SK-N-SH (cell line): ENCODE measurements around the gene ADCY7.

ENCODE experiments used
- EZH2phosphoT487 ChIP-seq: fragments of 200-600 bp; sonication (generic); IDR thresholded peaks from 2 replicates; pipeline ENCODE4 v1.6.1; 2017; ENCODE audit warnings: low read depth, mixed run types, mild to moderate bottlenecking, antibody characterized with exemption, moderate library complexity, borderline replicate concordance
- FOSL2 ChIP-seq: IDR thresholded peaks from 2 replicates; pipeline ENCODE4 v1.4.0; 2012; ENCODE audit warnings: low read depth, mild to moderate bottlenecking, moderate library complexity, borderline replicate concordance
- POLR2AphosphoS5 ChIP-seq: IDR thresholded peaks from 2 replicates; pipeline ENCODE4 v1.6.1; 2012; ENCODE audit warnings: low read depth, low read length
- RAD21 ChIP-seq: IDR thresholded peaks from 2 replicates; pipeline ENCODE4 v1.6.1; 2012; ENCODE audit warnings: mild to moderate bottlenecking, low read length
- RFX5 ChIP-seq: IDR thresholded peaks from 2 replicates; pipeline ENCODE4 v1.6.1; 2012; ENCODE audit warnings: mild to moderate bottlenecking, improper control_type of control experiment, low read length
- TEAD4 ChIP-seq: IDR thresholded peaks from 2 replicates; pipeline ENCODE4 v1.4.0; 2012; ENCODE audit warnings: mild to moderate bottlenecking, borderline replicate concordance; ENCODE audit not compliant: insufficient read depth
- TF ChIP-seq, protein P1 (sequence below): fragments of 200-600 bp; sonication (generic); IDR thresholded peaks from 2 replicates; pipeline ENCODE4 v1.6.1; 2017; ENCODE audit warnings: antibody characterized with exemption, mild to moderate bottlenecking, moderate library complexity
- TF ChIP-seq, protein P2 (sequence below): IDR thresholded peaks from 2 replicates; pipeline ENCODE4 v1.4.0; 2012; ENCODE audit warnings: low read depth, borderline replicate concordance
- TF ChIP-seq, protein P3 (sequence below): IDR thresholded peaks from 2 replicates; pipeline ENCODE4 v1.6.1; 2012; ENCODE audit warnings: mild to moderate bottlenecking, low read depth, low read length, moderate library complexity

DNA sequence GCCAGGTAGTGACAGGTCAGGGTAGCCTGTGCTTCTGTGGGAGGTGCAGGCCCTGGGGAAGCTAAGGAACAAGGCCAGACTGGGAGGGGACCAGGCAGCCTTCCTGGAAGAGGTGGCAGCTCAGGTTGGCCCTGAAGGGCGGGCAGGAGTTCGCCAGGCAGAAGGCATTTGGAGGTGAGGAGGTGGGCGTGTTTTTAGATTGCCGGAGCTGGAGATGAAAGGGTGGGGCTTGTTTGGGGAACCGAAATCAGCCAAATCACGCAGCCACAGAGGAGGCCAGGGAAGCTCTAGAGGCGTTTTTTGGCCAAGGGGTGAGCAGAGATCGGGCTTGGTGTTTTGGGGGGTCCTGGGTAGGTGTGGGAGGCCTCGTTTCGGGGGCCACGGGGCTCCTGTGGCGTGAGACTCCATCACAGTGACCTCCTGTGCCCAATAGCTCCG, 7.6 kb downstream of the ADCY7 start:
- no peak for TF ChIP-seq RAD21
- TF ChIP-seq, protein P1, sequence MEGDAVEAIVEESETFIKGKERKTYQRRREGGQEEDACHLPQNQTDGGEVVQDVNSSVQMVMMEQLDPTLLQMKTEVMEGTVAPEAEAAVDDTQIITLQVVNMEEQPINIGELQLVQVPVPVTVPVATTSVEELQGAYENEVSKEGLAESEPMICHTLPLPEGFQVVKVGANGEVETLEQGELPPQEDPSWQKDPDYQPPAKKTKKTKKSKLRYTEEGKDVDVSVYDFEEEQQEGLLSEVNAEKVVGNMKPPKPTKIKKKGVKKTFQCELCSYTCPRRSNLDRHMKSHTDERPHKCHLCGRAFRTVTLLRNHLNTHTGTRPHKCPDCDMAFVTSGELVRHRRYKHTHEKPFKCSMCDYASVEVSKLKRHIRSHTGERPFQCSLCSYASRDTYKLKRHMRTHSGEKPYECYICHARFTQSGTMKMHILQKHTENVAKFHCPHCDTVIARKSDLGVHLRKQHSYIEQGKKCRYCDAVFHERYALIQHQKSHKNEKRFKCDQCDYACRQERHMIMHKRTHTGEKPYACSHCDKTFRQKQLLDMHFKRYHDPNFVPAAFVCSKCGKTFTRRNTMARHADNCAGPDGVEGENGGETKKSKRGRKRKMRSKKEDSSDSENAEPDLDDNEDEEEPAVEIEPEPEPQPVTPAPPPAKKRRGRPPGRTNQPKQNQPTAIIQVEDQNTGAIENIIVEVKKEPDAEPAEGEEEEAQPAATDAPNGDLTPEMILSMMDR: no peak
- TF ChIP-seq TEAD4: no peak
- TF ChIP-seq FOSL2: no peak
- no peak for TF ChIP-seq EZH2phosphoT487
- TF ChIP-seq, protein P2, sequence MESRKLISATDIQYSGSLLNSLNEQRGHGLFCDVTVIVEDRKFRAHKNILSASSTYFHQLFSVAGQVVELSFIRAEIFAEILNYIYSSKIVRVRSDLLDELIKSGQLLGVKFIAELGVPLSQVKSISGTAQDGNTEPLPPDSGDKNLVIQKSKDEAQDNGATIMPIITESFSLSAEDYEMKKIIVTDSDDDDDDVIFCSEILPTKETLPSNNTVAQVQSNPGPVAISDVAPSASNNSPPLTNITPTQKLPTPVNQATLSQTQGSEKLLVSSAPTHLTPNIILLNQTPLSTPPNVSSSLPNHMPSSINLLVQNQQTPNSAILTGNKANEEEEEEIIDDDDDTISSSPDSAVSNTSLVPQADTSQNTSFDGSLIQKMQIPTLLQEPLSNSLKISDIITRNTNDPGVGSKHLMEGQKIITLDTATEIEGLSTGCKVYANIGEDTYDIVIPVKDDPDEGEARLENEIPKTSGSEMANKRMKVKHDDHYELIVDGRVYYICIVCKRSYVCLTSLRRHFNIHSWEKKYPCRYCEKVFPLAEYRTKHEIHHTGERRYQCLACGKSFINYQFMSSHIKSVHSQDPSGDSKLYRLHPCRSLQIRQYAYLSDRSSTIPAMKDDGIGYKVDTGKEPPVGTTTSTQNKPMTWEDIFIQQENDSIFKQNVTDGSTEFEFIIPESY: no peak
- no peak for TF ChIP-seq RFX5
- TF ChIP-seq, protein P3, sequence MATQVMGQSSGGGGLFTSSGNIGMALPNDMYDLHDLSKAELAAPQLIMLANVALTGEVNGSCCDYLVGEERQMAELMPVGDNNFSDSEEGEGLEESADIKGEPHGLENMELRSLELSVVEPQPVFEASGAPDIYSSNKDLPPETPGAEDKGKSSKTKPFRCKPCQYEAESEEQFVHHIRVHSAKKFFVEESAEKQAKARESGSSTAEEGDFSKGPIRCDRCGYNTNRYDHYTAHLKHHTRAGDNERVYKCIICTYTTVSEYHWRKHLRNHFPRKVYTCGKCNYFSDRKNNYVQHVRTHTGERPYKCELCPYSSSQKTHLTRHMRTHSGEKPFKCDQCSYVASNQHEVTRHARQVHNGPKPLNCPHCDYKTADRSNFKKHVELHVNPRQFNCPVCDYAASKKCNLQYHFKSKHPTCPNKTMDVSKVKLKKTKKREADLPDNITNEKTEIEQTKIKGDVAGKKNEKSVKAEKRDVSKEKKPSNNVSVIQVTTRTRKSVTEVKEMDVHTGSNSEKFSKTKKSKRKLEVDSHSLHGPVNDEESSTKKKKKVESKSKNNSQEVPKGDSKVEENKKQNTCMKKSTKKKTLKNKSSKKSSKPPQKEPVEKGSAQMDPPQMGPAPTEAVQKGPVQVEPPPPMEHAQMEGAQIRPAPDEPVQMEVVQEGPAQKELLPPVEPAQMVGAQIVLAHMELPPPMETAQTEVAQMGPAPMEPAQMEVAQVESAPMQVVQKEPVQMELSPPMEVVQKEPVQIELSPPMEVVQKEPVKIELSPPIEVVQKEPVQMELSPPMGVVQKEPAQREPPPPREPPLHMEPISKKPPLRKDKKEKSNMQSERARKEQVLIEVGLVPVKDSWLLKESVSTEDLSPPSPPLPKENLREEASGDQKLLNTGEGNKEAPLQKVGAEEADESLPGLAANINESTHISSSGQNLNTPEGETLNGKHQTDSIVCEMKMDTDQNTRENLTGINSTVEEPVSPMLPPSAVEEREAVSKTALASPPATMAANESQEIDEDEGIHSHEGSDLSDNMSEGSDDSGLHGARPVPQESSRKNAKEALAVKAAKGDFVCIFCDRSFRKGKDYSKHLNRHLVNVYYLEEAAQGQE: no peak
- TF ChIP-seq POLR2AphosphoS5: no peak
